Measurements from ENCODE around the gene COL4A1. TPM values are rescaled to one million over a fixed set of nuclear protein-coding genes. Genes with fewer than 3 reads are reported as not detected.

Gene COL4A1
- polyA plus RNA-seq, 2 of the 4 experiments (the other 2 are of a cell fraction), result 23.8 to 71.3 TPM

DNA sequence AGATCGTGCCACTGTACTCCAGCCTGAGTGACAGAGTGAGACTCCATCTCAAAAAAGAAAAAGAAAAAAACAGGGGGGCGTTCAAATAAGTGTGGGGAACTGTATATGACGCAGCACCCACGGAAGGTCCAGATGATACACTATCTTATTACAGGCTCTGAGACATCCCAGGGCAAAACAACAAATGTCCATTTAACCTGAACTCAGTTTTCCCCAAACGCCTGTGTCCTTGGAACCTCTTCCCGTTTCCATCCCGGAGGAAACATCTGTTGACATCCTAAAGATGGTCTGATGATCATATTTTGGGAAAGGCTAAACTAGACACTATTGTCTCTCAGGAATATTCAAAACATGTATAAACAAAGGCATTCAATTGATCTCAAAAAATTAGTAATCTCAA is 72.4 kb downstream of the COL4A1 start (continued):
- TF ChIP-seq NR3C1 (IDR thresholded peaks at IDR 0.05) (no peak), NPAS2 (CRISPR knock-in tag; IDR thresholded peaks at IDR 0.05; ENCODE audit: borderline replicate concordance) (no peak), TP53 (CRISPR knock-in tag; IDR thresholded peaks at IDR 0.05) (no peak)

DNA sequence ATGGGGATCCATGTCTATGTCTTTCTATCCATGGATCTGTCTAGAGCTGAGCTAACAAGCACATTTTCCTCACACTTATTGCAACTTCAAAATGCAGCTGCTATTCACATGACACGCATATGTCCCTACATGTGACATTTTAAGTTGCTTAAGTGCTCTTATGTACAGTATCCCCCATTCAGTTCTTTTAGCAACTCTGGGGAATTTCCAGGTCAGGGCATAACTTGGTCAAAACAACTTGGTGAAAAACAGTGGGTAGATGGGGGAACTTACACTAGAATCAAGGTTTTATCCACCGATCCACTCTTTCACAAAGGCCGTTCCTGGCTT is 73.0 kb downstream of the COL4A1 start:
- H3K9me3 ChIP-seq, result no peaks in the 10 kb centered on the region
- DNase-seq (ENCODE audit: low read depth in 1 of 2, low spot score in 1 of 2) (no peak), FAIRE-seq (no peak), ATAC-seq (no peak)
- ChIA-PET CTCF (interaction anchor here (1.3 to 2.6 kb wide), 2 partner anchors 13 kb away, joined by 4 to 10 read pairs; no protein-coding TSS in a partner anchor), POLR2A (no interaction called here)
- no peak overlapping the region for H3K4me3 ChIP-seq
- H3K4me2 ChIP-seq, result no peak overlapping the region
- H3K4me1 ChIP-seq, result peaks cover 5% of the 10 kb centered on the region; the same call in 1 of the 3 replicates
- no peak overlapping the region for H3K27ac ChIP-seq
- TF ChIP-seq, protein P1, sequence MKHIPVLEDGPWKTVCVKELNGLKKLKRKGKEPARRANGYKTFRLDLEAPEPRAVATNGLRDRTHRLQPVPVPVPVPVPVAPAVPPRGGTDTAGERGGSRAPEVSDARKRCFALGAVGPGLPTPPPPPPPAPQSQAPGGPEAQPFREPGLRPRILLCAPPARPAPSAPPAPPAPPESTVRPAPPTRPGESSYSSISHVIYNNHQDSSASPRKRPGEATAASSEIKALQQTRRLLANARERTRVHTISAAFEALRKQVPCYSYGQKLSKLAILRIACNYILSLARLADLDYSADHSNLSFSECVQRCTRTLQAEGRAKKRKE (CRISPR knock-in tag; IDR thresholded peaks at IDR 0.05; ENCODE audit: low read depth), result no peak
- TF ChIP-seq ZFP36 (IDR thresholded peaks at IDR 0.05; ENCODE audit: borderline replicate concordance, partially characterized antibody) (no peak), HDAC2 (IDR thresholded peaks at IDR 0.05) (no peak), EP300 (IDR thresholded peaks at IDR 0.05) (no peak), MAFK (IDR thresholded peaks at IDR 0.05; ENCODE audit: partially characterized antibody) (no peak), RARB (CRISPR knock-in tag; IDR thresholded peaks at IDR 0.05) (no peak), ZC3H11A (IDR thresholded peaks at IDR 0.05) (no peak), RCOR1 (IDR thresholded peaks at IDR 0.05; ENCODE audit: low read depth, low read length) (no peak), ZSCAN20 (CRISPR knock-in tag; IDR thresholded peaks at IDR 0.05) (no peak), CHD4 (IDR thresholded peaks at IDR 0.05; ENCODE audit: borderline replicate concordance) (no peak)
- TF ChIP-seq, protein P2, sequence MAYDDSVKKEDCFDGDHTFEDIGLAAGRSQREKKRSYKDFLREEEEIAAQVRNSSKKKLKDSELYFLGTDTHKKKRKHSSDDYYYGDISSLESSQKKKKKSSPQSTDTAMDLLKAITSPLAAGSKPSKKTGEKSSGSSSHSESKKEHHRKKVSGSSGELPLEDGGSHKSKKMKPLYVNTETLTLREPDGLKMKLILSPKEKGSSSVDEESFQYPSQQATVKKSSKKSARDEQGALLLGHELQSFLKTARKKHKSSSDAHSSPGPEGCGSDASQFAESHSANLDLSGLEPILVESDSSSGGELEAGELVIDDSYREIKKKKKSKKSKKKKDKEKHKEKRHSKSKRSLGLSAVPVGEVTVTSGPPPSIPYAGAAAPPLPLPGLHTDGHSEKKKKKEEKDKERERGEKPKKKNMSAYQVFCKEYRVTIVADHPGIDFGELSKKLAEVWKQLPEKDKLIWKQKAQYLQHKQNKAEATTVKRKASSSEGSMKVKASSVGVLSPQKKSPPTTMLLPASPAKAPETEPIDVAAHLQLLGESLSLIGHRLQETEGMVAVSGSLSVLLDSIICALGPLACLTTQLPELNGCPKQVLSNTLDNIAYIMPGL (CRISPR knock-in tag; IDR thresholded peaks at IDR 0.05; ENCODE audit: borderline replicate concordance), result no peak
- TF ChIP-seq, protein P3, sequence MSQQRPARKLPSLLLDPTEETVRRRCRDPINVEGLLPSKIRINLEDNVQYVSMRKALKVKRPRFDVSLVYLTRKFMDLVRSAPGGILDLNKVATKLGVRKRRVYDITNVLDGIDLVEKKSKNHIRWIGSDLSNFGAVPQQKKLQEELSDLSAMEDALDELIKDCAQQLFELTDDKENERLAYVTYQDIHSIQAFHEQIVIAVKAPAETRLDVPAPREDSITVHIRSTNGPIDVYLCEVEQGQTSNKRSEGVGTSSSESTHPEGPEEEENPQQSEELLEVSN (IDR thresholded peaks at IDR 0.05; ENCODE audit: borderline replicate concordance, low read depth), result no peak
- TF ChIP-seq, protein P4, sequence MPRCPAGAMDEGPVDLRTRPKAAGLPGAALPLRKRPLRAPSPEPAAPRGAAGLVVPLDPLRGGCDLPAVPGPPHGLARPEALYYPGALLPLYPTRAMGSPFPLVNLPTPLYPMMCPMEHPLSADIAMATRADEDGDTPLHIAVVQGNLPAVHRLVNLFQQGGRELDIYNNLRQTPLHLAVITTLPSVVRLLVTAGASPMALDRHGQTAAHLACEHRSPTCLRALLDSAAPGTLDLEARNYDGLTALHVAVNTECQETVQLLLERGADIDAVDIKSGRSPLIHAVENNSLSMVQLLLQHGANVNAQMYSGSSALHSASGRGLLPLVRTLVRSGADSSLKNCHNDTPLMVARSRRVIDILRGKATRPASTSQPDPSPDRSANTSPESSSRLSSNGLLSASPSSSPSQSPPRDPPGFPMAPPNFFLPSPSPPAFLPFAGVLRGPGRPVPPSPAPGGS (IDR thresholded peaks at IDR 0.05), result no peak
- 64% methylated on average over 3 of the region's 3 CpGs for WGBS (ENCODE audit: missing lambda C conversion rate)

DNA sequence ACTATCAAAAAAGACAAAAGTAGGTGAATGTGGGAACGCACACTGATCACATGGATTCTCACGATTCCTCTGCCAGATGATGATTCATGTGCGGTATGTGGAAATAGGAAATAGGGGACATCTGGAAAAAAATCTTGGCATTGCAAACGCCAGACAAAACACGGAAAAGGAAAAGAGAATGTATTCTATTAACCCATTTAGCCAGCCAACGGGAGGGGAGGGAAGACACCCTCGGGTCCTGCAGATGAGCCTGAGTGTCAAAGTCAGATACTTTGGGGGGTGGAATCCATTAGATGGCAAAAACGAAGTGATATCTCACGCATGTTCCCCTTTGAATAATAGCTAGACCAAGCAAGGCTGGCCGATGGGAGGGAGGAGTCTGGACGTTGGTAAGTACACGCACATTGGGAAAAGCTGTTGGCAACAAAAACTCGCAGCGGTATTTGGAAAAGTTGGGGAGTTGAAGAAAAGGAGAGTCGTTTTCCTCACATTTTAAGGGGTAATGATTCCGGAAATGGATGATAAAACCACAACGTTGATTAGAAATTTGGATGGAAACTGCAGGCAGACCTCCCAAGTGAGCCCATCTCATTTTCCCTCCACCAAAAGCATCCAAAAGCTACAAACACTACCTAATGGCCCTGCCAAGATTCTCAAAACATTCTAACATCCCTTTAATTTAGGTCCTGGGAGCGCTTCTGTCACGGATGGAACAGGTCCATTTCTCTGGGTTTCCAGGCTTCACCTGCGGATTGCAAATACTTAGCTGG is 73.6 kb downstream of the COL4A1 start:
- TF ChIP-seq KDM1A (IDR thresholded peaks at IDR 0.05; ENCODE audit: low read depth) (no peak), ZFP36 (IDR thresholded peaks at IDR 0.05; ENCODE audit: borderline replicate concordance, partially characterized antibody) (no peak), TFCP2L1 (CRISPR knock-in tag; IDR thresholded peaks at IDR 0.05) (no peak), BHLHE40 (IDR thresholded peaks at IDR 0.05; ENCODE audit: low read depth, low read length) (no peak), ESRRA (IDR thresholded peaks at IDR 0.05; ENCODE audit: borderline replicate concordance, low read length) (no peak), GATA3 (IDR thresholded peaks at IDR 0.05; ENCODE audit: borderline replicate concordance) (no peak), FOSB (CRISPR knock-in tag; IDR thresholded peaks at IDR 0.05) (no peak), MYC (IDR thresholded peaks at IDR 0.05; ENCODE audit: borderline replicate concordance, low read length) (no peak), SREBF2 (IDR thresholded peaks at IDR 0.05) (no peak), HDAC2 (IDR thresholded peaks at IDR 0.05) (no peak), FOSL2 (IDR thresholded peaks at IDR 0.05) (no peak), FOSL2 (CRISPR knock-in tag; IDR thresholded peaks at IDR 0.05) (no peak), KDM5A (IDR thresholded peaks at IDR 0.05) (no peak)
- TF ChIP-seq, protein P5, sequence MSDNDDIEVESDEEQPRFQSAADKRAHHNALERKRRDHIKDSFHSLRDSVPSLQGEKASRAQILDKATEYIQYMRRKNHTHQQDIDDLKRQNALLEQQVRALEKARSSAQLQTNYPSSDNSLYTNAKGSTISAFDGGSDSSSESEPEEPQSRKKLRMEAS (IDR thresholded peaks at IDR 0.05), result no peak
- TF ChIP-seq, protein P6, sequence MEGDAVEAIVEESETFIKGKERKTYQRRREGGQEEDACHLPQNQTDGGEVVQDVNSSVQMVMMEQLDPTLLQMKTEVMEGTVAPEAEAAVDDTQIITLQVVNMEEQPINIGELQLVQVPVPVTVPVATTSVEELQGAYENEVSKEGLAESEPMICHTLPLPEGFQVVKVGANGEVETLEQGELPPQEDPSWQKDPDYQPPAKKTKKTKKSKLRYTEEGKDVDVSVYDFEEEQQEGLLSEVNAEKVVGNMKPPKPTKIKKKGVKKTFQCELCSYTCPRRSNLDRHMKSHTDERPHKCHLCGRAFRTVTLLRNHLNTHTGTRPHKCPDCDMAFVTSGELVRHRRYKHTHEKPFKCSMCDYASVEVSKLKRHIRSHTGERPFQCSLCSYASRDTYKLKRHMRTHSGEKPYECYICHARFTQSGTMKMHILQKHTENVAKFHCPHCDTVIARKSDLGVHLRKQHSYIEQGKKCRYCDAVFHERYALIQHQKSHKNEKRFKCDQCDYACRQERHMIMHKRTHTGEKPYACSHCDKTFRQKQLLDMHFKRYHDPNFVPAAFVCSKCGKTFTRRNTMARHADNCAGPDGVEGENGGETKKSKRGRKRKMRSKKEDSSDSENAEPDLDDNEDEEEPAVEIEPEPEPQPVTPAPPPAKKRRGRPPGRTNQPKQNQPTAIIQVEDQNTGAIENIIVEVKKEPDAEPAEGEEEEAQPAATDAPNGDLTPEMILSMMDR (IDR thresholded peaks at IDR 0.05), result no peak
- TF ChIP-seq, protein P3 (IDR thresholded peaks at IDR 0.05; ENCODE audit: borderline replicate concordance, low read depth), result no peak
- Histone ChIP-seq H3K27ac (no peak overlapping the region), H3K4me1 (peaks cover 5% of the 10 kb centered on the region; the same call in 1 of the 3 replicates), H3K4me3 (no peak overlapping the region), H3K9me3 (no peaks in the 10 kb centered on the region), H3K4me2 (no peak overlapping the region)
- ChIA-PET POLR2A (no interaction called here), CTCF (interaction anchor here (1.3 to 2.6 kb wide), 2 partner anchors 12 to 13 kb away, joined by 4 to 10 read pairs; no protein-coding TSS in a partner anchor)
- ATAC-seq (no peak), FAIRE-seq (no peak), DNase-seq (ENCODE audit: low read depth in 1 of 2, low spot score in 1 of 2) (no peak)
- 78% methylated on average over 20 of the region's 20 CpGs for WGBS (ENCODE audit: missing lambda C conversion rate)

Measured in A549 (cell line).